K562 (cell line): ENCODE data around the gene PUSL1. TPM values are rescaled to one million over a fixed set of nuclear protein-coding genes. Genes with fewer than 3 reads are reported as not detected.

Source experiments
- CREB3L1 ChIP-seq: fragments of 450-650 bp; IDR thresholded peaks from 2 replicates; pipeline ENCODE4 v1.6.1; 2014; ENCODE audit warnings: low read depth, mild to moderate bottlenecking, moderate library complexity, borderline replicate concordance
- ETV5 ChIP-seq: sonication (generic); formaldehyde crosslinking; IDR thresholded peaks from 2 replicates; pipeline ENCODE4 v1.4.0; 2020; ENCODE audit warnings: low read depth, mild to moderate bottlenecking, missing genetic modification reagents
- JUN ChIP-seq, 2 experiments: sonication (generic) in 1 of 2; formaldehyde crosslinking in 1 of 2; IDR thresholded peaks; 2 replicates each; pipeline versions ENCODE4 v1.6.1 to v1.8.0; 2012 to 2022; ENCODE audit warnings: borderline replicate concordance in 2 of 2, mild to moderate bottlenecking in 2 of 2, improper control_type of control experiment in 1 of 2, low read depth in 1 of 2, low read length in 1 of 2, missing genetic modification reagents in 1 of 2
- MAFG ChIP-seq: fragments of 450-650 bp; conservative IDR thresholded peaks from 2 replicates; pipeline ENCODE4 v1.6.1; 2016; ENCODE audit warnings: missing genetic modification characterization, missing compliant biosample characterization
- MXI1 ChIP-seq: IDR thresholded peaks from 2 replicates; pipeline ENCODE4 v1.6.1; 2011; ENCODE audit warnings: low read depth, mild to moderate bottlenecking, improper control_type of control experiment, low read length
- NCOA2 ChIP-seq, 2 experiments: fragments of 450-650 bp; IDR thresholded peaks; 2 replicates each; pipeline ENCODE4 v1.6.1; 2018; ENCODE audit warnings: mild to moderate bottlenecking in 2 of 2, moderate library complexity in 1 of 2; ENCODE audit not compliant: partially characterized antibody in 2 of 2
- NCOR1 ChIP-seq: fragments of 450-650 bp; IDR thresholded peaks from 2 replicates; pipeline ENCODE4 v1.6.1; 2016; ENCODE audit warnings: mild to moderate bottlenecking, moderate library complexity
- POLR2B ChIP-seq: fragments of 450-650 bp; IDR thresholded peaks from 2 replicates; pipeline ENCODE4 v1.6.1; 2018; ENCODE audit warnings: low read depth; ENCODE audit not compliant: partially characterized antibody
- SIRT6 ChIP-seq: IDR thresholded peaks from one replicate; pipeline ENCODE4 v1.6.1; 2012; ENCODE audit warnings: low read depth, mild to moderate bottlenecking, control low read depth, inconsistent platforms, low read length, moderate library complexity
- TAF15 ChIP-seq: fragments of 200-400 bp; formaldehyde crosslinking; IDR thresholded peaks from 2 replicates; pipeline ENCODE4 v1.6.1; 2017; ENCODE audit warnings: mild to moderate bottlenecking, low read depth, low read length, moderate library complexity
- ZBTB7A ChIP-seq: IDR thresholded peaks from 2 replicates; pipeline ENCODE4 v1.6.1; 2011; ENCODE audit warnings: low read depth, mild to moderate bottlenecking, low read length, moderate library complexity, borderline replicate concordance; ENCODE audit not compliant: control insufficient read depth
- ZNF174 ChIP-seq: fragments of 250-450 bp; sonication (Bioruptor Pico); IDR thresholded peaks from 2 replicates; pipeline ENCODE4 v1.4.0; 2020; ENCODE audit warnings: mild to moderate bottlenecking
- ZNF175 ChIP-seq: fragments of 200-800 bp; sonication (Bioruptor generic); IDR thresholded peaks from 2 replicates; pipeline ENCODE4 v1.6.1; 2016; ENCODE audit warnings: low read depth, mild to moderate bottlenecking, missing genetic modification characterization, missing compliant biosample characterization
- ZNF184 ChIP-seq: sonication (generic); formaldehyde crosslinking; IDR thresholded peaks from 2 replicates; pipeline ENCODE4 v1.5.0; 2020; ENCODE audit warnings: missing genetic modification reagents
- ZNF785 ChIP-seq: fragments of 250-450 bp; sonication (Bioruptor Pico); IDR thresholded peaks from 2 replicates; pipeline ENCODE4 v1.4.0; 2020; ENCODE audit warnings: mild to moderate bottlenecking
- ZNF830 ChIP-seq: fragments of 250-450 bp; sonication (Bioruptor Pico); IDR thresholded peaks from 2 replicates; pipeline ENCODE4 v1.5.0; 2021; ENCODE audit warnings: mild to moderate bottlenecking
- polyA plus RNA-seq, 8 experiments: library from polyadenylated mRNA; depleted of rRNA in 4 of 8; stranded (reverse) in 5 of 8; unstranded in 3 of 8; fragments of >200 nt; fragmentation: Nextera tagmentation in 2 of 8; fragmentation: Illumina TruSeq in 1 of 8; extraction: Ambion mirVana in 2 of 8; extraction: Trizol in 1 of 8; gene quantifications; 2 replicates each; pipeline versions ENCODE4 v1.2.1 to v1.2.3, GENCODE V29; 2011 to 2014; ENCODE audit warnings: inconsistent platforms in 1 of 8, missing spikeins in 1 of 8
- total RNA-seq, 7 experiments: library from RNA; depleted of rRNA in 6 of 7; stranded (reverse); fragments of >200 nt in 6 of 7; fragmentation: Illumina TruSeq in 2 of 7; extraction: Trizol in 2 of 7; gene quantifications; 2 replicates each; pipeline versions ENCODE4 v1.2.1 to v1.2.3, GENCODE V29; 2011 to 2021; ENCODE audit warnings: low replicate concordance in 1 of 7
- TF ChIP-seq, protein P1 (sequence below): fragments of 250-450 bp; sonication (Bioruptor Pico); IDR thresholded peaks from 2 replicates; pipeline ENCODE4 v1.6.1; 2021; ENCODE audit warnings: mild to moderate bottlenecking
- TF ChIP-seq, protein P2 (sequence below): sonication (generic); formaldehyde crosslinking; IDR thresholded peaks from 2 replicates; pipeline ENCODE4 v1.8.0; 2022; ENCODE audit warnings: mild to moderate bottlenecking, missing genetic modification reagents
- TF ChIP-seq, protein P3 (sequence below): fragments of 450-650 bp; IDR thresholded peaks from 2 replicates; pipeline ENCODE4 v1.6.1; 2018; ENCODE audit not compliant: partially characterized antibody

PUSL1 gene
- total and polyA plus RNA-seq, 9 of the 15 experiments (the other 6 are each of a cell fraction or from before 2014, with no cell fraction given): 0.62 to 86.9 (median 13.6) TPM

DNA sequence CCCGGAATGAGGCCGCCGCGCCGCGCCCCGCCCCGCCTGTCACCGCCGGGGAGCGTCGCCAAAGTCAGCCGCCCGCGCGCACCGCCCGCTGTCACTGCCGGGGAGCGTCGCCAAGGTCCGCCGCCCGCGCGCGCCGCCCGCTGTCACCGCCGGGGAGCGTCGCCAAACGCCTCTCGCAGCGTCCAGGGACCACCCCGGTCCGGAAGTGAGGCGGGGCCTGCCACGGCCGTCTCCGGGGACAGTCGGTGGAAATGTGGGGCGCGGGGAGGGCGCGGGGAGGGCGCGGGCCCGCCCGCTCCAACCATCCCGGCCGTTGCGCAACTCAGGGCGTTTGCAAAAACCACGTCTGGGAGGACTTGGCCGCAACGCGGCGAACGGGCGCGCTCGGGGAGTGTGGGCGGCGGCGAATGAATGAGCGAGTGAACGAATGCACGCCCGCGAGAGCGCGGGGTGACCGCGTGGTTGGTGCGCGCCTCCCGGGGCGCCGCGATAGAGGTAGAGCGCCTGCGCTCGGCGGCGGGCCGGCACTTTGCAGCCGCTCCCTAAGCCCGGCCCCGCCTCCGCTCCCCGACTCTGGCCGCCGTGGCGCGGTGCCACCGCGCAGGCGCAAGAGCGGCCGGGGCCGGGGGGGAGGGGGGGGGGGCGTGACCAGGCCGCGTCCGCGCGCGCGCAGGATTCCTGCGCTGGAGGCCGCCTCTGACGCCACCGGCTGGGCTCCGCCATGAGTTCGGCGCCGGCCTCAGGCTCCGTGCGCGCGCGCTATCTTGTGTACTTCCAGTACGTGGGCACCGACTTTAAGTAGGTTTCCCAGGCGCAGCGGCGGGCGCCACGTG, at the start of gene PUSL1, which contains the start of gene ACAP3 (continued):
- TF ChIP-seq, protein P1, sequence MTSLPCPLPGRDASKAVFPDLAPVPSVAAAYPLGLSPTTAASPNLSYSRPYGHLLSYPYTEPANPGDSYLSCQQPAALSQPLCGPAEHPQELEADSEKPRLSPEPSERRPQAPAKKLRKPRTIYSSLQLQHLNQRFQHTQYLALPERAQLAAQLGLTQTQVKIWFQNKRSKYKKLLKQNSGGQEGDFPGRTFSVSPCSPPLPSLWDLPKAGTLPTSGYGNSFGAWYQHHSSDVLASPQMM (CRISPR knock-in tag): no peak
- TF ChIP-seq ETV5 (CRISPR knock-in tag): peak; percentile 99
- no peak for TF ChIP-seq ZNF184
- no peak for TF ChIP-seq MAFG (tag)
- TF ChIP-seq POLR2B: peak; percentile 21
- TF ChIP-seq NCOR1: peak; percentile 48
- no peak for TF ChIP-seq TAF15
- TF ChIP-seq, protein P2, sequence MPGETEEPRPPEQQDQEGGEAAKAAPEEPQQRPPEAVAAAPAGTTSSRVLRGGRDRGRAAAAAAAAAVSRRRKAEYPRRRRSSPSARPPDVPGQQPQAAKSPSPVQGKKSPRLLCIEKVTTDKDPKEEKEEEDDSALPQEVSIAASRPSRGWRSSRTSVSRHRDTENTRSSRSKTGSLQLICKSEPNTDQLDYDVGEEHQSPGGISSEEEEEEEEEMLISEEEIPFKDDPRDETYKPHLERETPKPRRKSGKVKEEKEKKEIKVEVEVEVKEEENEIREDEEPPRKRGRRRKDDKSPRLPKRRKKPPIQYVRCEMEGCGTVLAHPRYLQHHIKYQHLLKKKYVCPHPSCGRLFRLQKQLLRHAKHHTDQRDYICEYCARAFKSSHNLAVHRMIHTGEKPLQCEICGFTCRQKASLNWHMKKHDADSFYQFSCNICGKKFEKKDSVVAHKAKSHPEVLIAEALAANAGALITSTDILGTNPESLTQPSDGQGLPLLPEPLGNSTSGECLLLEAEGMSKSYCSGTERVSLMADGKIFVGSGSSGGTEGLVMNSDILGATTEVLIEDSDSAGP (CRISPR knock-in tag): no peak
- TF ChIP-seq JUN (IDR thresholded peaks at IDR 0.05; ENCODE audit: borderline replicate concordance, low read depth, low read length): peak; percentile 31; the same call in 1 of the 2 replicates
- no peak for TF ChIP-seq JUN (CRISPR knock-in tag; IDR thresholded peaks at IDR 0.05; ENCODE audit: borderline replicate concordance)
- TF ChIP-seq NCOA2 (IDR thresholded peaks at IDR 0.05; ENCODE audit: partially characterized antibody in 2 of 2): peak in 1 of 2 experiments; percentile 99
- no peak for TF ChIP-seq ZNF174
- TF ChIP-seq ZNF830: no peak
- 0 out of 2 replicates have a peak, but pooled peaks have one; percentile 30 for TF ChIP-seq ZNF175 (CRISPR knock-in tag)
- TF ChIP-seq ZNF785 (CRISPR knock-in tag): no peak
- no peak for TF ChIP-seq SIRT6
- TF ChIP-seq MXI1: peak; percentile 81
- TF ChIP-seq CREB3L1: peak; percentile 76; the same call in 1 of the 2 replicates
- TF ChIP-seq, protein P3, sequence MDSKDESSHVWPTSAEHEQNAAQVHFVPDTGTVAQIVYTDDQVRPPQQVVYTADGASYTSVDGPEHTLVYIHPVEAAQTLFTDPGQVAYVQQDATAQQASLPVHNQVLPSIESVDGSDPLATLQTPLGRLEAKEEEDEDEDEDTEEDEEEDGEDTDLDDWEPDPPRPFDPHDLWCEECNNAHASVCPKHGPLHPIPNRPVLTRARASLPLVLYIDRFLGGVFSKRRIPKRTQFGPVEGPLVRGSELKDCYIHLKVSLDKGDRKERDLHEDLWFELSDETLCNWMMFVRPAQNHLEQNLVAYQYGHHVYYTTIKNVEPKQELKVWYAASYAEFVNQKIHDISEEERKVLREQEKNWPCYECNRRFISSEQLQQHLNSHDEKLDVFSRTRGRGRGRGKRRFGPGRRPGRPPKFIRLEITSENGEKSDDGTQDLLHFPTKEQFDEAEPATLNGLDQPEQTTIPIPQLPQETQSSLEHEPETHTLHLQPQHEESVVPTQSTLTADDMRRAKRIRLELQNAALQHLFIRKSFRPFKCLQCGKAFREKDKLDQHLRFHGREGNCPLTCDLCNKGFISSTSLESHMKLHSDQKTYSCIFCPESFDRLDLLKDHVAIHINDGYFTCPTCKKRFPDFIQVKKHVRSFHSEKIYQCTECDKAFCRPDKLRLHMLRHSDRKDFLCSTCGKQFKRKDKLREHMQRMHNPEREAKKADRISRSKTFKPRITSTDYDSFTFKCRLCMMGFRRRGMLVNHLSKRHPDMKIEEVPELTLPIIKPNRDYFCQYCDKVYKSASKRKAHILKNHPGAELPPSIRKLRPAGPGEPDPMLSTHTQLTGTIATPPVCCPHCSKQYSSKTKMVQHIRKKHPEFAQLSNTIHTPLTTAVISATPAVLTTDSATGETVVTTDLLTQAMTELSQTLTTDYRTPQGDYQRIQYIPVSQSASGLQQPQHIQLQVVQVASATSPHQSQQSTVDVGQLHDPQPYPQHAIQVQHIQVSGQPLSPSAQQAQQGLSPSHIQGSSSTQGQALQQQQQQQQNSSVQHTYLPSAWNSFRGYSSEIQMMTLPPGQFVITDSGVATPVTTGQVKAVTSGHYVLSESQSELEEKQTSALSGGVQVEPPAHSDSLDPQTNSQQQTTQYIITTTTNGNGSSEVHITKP: peak; percentile 91
- TF ChIP-seq ZBTB7A: 0 out of 2 replicates have a peak, but pooled peaks have one; percentile 66
